Smooth muscle cell (in vitro differentiated cells): ENCODE results near the gene TPX2. TPM values are rescaled to one million over a fixed set of nuclear protein-coding genes. Genes with fewer than 3 reads are reported as not detected.

ENCODE experiments used
- DNase-seq: peaks from one replicate; lab custom pipeline; 2025; ENCODE audit not compliant: unreplicated experiment; lab: John Stamatoyannopoulos, UW
- H2AFZ ChIP-seq: fragments of 200-600 bp; sonication (generic); 2 replicates; pipeline ENCODE4 v1.6.0; 2016; ENCODE audit warnings: antibody characterized with exemption, low read depth, mild to moderate bottlenecking
- H3F3A ChIP-seq: fragments of 200-600 bp; sonication (generic); 2 replicates; pipeline ENCODE4 v1.6.0; 2017; ENCODE audit warnings: antibody characterized with exemption, low read depth
- H3K27ac ChIP-seq: fragments of 200-600 bp; sonication (generic); 2 replicates; pipeline ENCODE4 v1.5.1; 2016; ENCODE audit warnings: low read depth, mild to moderate bottlenecking
- H3K27me3 ChIP-seq: fragments of 200-600 bp; sonication (generic); 2 replicates; pipeline ENCODE4 v1.6.1; 2016; ENCODE audit warnings: low read depth, mild to moderate bottlenecking
- H3K36me3 ChIP-seq: fragments of 200-600 bp; sonication (generic); 2 replicates; pipeline ENCODE4 v1.5.1; 2016; ENCODE audit warnings: low read depth
- H3K4me1 ChIP-seq: fragments of 200-600 bp; sonication (generic); 2 replicates; pipeline ENCODE4 v1.5.1; 2016; ENCODE audit warnings: low read depth
- H3K4me2 ChIP-seq: fragments of 200-600 bp; sonication (generic); 2 replicates; pipeline ENCODE4 v1.6.0; 2016; ENCODE audit warnings: mild to moderate bottlenecking
- H3K4me3 ChIP-seq: fragments of 200-600 bp; sonication (generic); 2 replicates; pipeline ENCODE4 v1.5.1; 2016; ENCODE audit warnings: mild to moderate bottlenecking
- H3K79me2 ChIP-seq: fragments of 200-600 bp; sonication (generic); 2 replicates; pipeline ENCODE4 v1.6.0; 2016; ENCODE audit warnings: low read depth, mild to moderate bottlenecking
- H3K9ac ChIP-seq: fragments of 200-600 bp; sonication (generic); 2 replicates; pipeline ENCODE4 v1.6.0; 2016; ENCODE audit warnings: low read depth
- H3K9me3 ChIP-seq: fragments of 200-600 bp; sonication (generic); replicated peaks from 2 replicates; pipeline ENCODE4 v1.5.1; 2016; ENCODE audit warnings: low read depth
- H4K20me1 ChIP-seq: fragments of 200-600 bp; sonication (generic); 2 replicates; pipeline ENCODE4 v1.6.0; 2016; ENCODE audit warnings: low read depth
- CTCF ChIP-seq: fragments of 200-600 bp; sonication (generic); IDR thresholded peaks from 2 replicates; pipeline ENCODE4 v1.5.1; 2017; ENCODE audit warnings: borderline replicate concordance, mild to moderate bottlenecking, antibody characterized with exemption; ENCODE audit not compliant: insufficient read depth, poor library complexity, severe bottlenecking
- WGBS: methylation state at CpG from one replicate; pipeline ENCODE4 v1.1.7; 2016; ENCODE audit warnings: low lambda C conversion rate; 5-methylcytosine and 5-hydroxymethylcytosine counted together
- polyA plus RNA-seq: library from polyadenylated mRNA; unstranded; fragments of >200 nt; fragmentation: Nextera tagmentation; extraction: Ambion mirVana; gene quantifications from 2 replicates; pipeline ENCODE4 v1.2.1, GENCODE V29; 2016
- total RNA-seq: library from RNA; depleted of rRNA; stranded (reverse); fragments of >200 nt; gene quantifications from 2 replicates; pipeline ENCODE4 v1.2.3, GENCODE V29; 2014

Gene TPX2
- total and polyA plus RNA-seq, 2 experiments from 2014 or later = 21.7 to 24.5 TPM

- Histone ChIP-seq H2AFZ (no peak overlapping the region), H3K27me3 (no peaks in the 10 kb centered on the region), H3K79me2 (peaks cover 10% of the 10 kb centered on the region), H3F3A (no peaks in the 10 kb centered on the region), H3K4me3 (no peak overlapping the region), H4K20me1 (no peaks in the 10 kb centered on the region), H3K4me2 (no peak overlapping the region), H3K36me3 (peaks cover 4% of the 10 kb centered on the region), H3K4me1 (no peaks in the 10 kb centered on the region), H3K27ac (no peak overlapping the region), H3K9ac (no peak overlapping the region), H3K9me3 (no peaks in the 10 kb centered on the region)
- no peak for TF ChIP-seq CTCF
- DNase-seq = no peak
- 99% methylated on average over 3 of the region's 3 CpGs for WGBS
These were observed 28.7 kb downstream of the TPX2 start for GRCh38 chr20:31767805-31768204.

DNA sequence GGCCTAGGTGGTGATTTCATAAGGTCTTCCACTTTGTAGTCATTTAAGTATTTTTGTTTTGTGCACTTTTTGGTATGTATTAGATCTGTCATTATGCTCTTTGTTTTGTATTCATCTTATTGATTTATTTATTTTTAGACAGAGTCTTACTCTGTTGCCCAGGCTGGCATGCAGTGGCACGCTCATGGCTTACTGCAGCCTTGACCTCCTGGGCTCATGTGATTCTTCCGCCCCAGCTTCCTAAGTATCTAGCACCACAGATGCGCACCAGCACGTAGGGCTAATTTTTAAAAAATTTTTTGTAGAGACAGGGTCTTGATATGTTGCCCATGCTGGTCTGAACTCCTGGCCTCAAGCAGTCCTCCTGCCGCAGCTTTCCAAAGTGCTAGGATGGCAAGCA is 30.6 kb downstream of the TPX2 start:
- no peaks in the 10 kb centered on the region for H3K79me2 ChIP-seq
- no peak for TF ChIP-seq CTCF
- no peak for DNase-seq
- peaks cover 4% of the 10 kb centered on the region for H3K36me3 ChIP-seq
- no peaks in the 10 kb centered on the region for H4K20me1 ChIP-seq
- no peaks in the 10 kb centered on the region for H3K27me3 ChIP-seq
- H3F3A ChIP-seq = no peaks in the 10 kb centered on the region
- H3K27ac ChIP-seq = no peak overlapping the region
- H3K4me2 ChIP-seq = no peak overlapping the region
- H3K9ac ChIP-seq = no peak overlapping the region
- H2AFZ ChIP-seq = no peak overlapping the region
- no peak overlapping the region for H3K4me3 ChIP-seq
- over 99% methylated on average over 5 of the region's 5 CpGs for WGBS
- no peaks in the 10 kb centered on the region for H3K9me3 ChIP-seq
- no peaks in the 10 kb centered on the region for H3K4me1 ChIP-seq

DNA sequence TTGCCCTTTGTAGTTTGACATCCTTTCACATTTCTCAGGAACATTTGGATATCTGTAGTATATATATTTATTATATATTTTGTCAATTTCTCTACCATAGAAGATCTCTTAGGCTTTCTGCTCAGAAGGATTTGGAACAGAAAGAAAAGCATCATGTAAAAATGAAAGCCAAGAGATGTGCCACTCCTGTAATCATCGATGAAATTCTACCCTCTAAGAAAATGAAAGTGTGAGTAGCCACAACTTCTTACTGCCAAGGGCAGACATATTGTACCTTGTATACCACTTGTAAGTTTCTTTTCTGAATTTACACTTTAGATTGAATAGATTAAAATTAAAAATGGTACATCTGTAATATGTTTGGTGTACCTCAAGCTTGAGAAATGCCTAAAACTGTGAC is 31.2 kb downstream of the TPX2 start:
- no peaks in the 10 kb centered on the region for H3F3A ChIP-seq
- no peaks in the 10 kb centered on the region for H3K4me1 ChIP-seq
- no peaks in the 10 kb centered on the region for H3K9me3 ChIP-seq
- H3K79me2 ChIP-seq = no peaks in the 10 kb centered on the region
- TF ChIP-seq CTCF = no peak
- no peak for DNase-seq
- H4K20me1 ChIP-seq = no peaks in the 10 kb centered on the region
- H3K36me3 ChIP-seq = peaks cover 4% of the 10 kb centered on the region
- no peak overlapping the region for H3K4me3 ChIP-seq
- H3K27ac ChIP-seq = no peak overlapping the region
- 100% methylated on average over 1 of the region's 1 CpG for WGBS
- H3K9ac ChIP-seq = no peak overlapping the region
- H3K27me3 ChIP-seq = no peaks in the 10 kb centered on the region
- H3K4me2 ChIP-seq = no peak overlapping the region
- no peak overlapping the region for H2AFZ ChIP-seq

DNA sequence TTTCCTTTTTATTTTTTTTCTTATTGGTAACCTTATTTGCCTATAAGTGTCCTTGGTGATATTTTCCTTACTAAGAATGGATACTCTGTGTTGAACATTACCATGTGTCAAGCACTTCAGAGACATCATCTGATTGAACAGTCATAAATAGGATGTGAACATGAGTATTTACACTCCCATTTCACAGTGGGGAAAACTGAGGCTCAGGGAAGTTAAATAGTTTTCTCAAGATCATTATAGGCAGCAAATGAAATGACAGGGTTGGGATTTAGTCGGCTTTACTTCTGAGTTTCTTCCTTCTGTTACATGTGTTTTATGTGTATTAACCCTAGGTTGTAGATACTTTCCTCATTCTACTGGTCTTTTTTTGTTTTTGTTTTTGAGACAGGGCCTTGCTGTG is 35.3 kb downstream of the TPX2 start:
- Histone ChIP-seq H3K4me2 (no peak overlapping the region), H3K36me3 (no peaks in the 10 kb centered on the region), H3K79me2 (no peaks in the 10 kb centered on the region)

More for the DNA sequence above, 35.3 kb downstream of the TPX2 start:
- no peak for DNase-seq
- H3K9me3 ChIP-seq = no peaks in the 10 kb centered on the region
- H3K27ac ChIP-seq = no peak overlapping the region
- no peaks in the 10 kb centered on the region for H3K4me1 ChIP-seq
- H3K4me3 ChIP-seq = no peak overlapping the region
- WGBS = 95% methylated on average over 1 of the region's 1 CpG
- H3K9ac ChIP-seq = no peak overlapping the region
- TF ChIP-seq CTCF = no peak
- no peaks in the 10 kb centered on the region for H4K20me1 ChIP-seq
- no peak overlapping the region for H2AFZ ChIP-seq
- no peaks in the 10 kb centered on the region for H3K27me3 ChIP-seq
- no peaks in the 10 kb centered on the region for H3F3A ChIP-seq
